Tibial artery (tissue), 4 donors: ENCODE data around the gene OR6C76.

Experiments
- DNase-seq, 2 donors: peaks; one replicate each; pipeline ENCODE4 v3.0.0-alpha.2; 2019
- H3K27ac ChIP-seq, 2 donors: fragments of 200-600 bp; sonication (generic) in 1 of 2; 1 replicate in 1 of 2; 2 replicates in 1 of 2; pipeline ENCODE4 v1.5.1; 2018 to 2019; ENCODE audit warnings: mild to moderate bottlenecking in 1 of 2
- H3K27me3 ChIP-seq, 2 donors: fragments of 200-600 bp; sonication (generic) in 1 of 2; one replicate each; pipeline versions ENCODE4 v1.5.1 to v1.6.0; 2016 to 2019
- H3K36me3 ChIP-seq, 3 donors: fragments of 200-600 bp; sonication (generic) in 2 of 3; one replicate each; pipeline ENCODE4 v1.5.1; 2016 to 2019; ENCODE audit warnings: mild to moderate bottlenecking in 2 of 3
- H3K4me1 ChIP-seq, 4 donors: fragments of 200-600 bp; sonication (generic) in 2 of 4; 1 replicate in 3 of 4; 2 replicates in 1 of 4; pipeline ENCODE4 v1.5.1; 2016 to 2019
- H3K4me3 ChIP-seq, 2 donors: fragments of 200-600 bp; sonication (generic) in 1 of 2; 1 replicate in 1 of 2; 2 replicates in 1 of 2; pipeline ENCODE4 v1.5.1; 2018 to 2019; ENCODE audit warnings: mild to moderate bottlenecking in 2 of 2
- H3K9me3 ChIP-seq, 3 donors: fragments of 200-600 bp; sonication (generic) in 1 of 3; one replicate each; pipeline ENCODE4 v1.5.1; 2016 to 2019
- intact Hi-C: fragments of 100-400 bp; cut with DNase I; formaldehyde crosslinking; loops from one replicate; pipeline ENCODE4 v1.15.0; 2023; ENCODE audit warnings: low total_unique reads
- TF ChIP-seq, protein P1 (sequence below), 2 experiments: fragments of 200-600 bp in 1 of 2; fragments of 450-650 bp in 1 of 2; IDR thresholded peaks; one replicate each; pipeline ENCODE4 v1.5.1; 2017 to 2019; ENCODE audit warnings: antibody characterized with exemption in 2 of 2, mild to moderate bottlenecking in 1 of 2, moderate library complexity in 1 of 2

Gene OR6C76

DNA sequence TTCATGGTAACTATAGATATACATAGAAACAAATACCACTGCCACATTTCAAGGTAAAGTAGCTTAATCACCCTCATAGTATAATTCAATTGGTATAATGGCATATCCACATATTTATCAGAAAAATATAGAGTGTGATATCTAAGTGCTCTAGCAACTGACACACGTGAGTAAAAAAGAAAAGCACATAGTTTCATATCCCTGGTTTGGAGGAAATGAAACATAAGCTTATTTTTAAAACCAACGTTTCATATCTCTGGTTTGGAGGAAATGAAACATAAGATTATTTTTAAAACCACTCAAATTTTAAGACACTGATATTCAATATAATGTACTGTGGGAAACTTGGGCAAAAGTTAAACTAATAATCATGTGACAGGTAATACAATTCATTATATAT, 41.8 kb downstream of the OR6C76 start:
- TF ChIP-seq, protein P1, sequence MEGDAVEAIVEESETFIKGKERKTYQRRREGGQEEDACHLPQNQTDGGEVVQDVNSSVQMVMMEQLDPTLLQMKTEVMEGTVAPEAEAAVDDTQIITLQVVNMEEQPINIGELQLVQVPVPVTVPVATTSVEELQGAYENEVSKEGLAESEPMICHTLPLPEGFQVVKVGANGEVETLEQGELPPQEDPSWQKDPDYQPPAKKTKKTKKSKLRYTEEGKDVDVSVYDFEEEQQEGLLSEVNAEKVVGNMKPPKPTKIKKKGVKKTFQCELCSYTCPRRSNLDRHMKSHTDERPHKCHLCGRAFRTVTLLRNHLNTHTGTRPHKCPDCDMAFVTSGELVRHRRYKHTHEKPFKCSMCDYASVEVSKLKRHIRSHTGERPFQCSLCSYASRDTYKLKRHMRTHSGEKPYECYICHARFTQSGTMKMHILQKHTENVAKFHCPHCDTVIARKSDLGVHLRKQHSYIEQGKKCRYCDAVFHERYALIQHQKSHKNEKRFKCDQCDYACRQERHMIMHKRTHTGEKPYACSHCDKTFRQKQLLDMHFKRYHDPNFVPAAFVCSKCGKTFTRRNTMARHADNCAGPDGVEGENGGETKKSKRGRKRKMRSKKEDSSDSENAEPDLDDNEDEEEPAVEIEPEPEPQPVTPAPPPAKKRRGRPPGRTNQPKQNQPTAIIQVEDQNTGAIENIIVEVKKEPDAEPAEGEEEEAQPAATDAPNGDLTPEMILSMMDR (IDR thresholded peaks at IDR 0.05): no peak
- no peak for DNase-seq
- intact Hi-C loops: no loop called here

DNA sequence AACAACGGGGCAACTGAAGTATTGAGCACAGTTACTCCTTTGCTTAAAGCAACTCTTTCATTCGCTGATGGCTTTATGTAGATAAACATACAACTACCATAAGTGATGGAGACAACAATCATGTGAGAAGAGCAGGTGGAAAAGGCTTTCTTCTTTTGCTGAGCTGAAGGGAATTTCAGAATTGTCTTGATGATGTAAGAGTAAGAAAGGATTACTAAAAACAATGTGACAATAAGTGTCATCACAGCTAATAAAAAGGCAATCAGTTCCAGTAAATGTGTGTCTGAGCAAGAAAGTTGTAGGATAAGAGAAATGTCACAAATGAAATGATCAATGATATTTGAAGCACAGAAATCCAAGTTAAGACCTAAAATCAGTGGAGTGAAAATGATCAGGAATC, 43.2 kb downstream of the OR6C76 start:
- TF ChIP-seq, protein P1 (IDR thresholded peaks at IDR 0.05): no peak
- Histone ChIP-seq H3K4me1 (no peaks in the 10 kb centered on the region), H3K27ac (no peak overlapping the region), H3K4me3 (no peak overlapping the region), H3K9me3 (no peaks in the 10 kb centered on the region), H3K36me3 (no peaks in the 10 kb centered on the region), H3K27me3 (no peaks in the 10 kb centered on the region)
- no peak for DNase-seq
- intact Hi-C loops: no loop called here

More for the DNA sequence above, 41.8 kb downstream of the OR6C76 start:
- no peak overlapping the region for H3K4me3 ChIP-seq
- no peak overlapping the region for H3K27ac ChIP-seq
- H3K36me3 ChIP-seq: no peaks in the 10 kb centered on the region
- no peaks in the 10 kb centered on the region for H3K27me3 ChIP-seq
- no peaks in the 10 kb centered on the region for H3K4me1 ChIP-seq
- H3K9me3 ChIP-seq: no peaks in the 10 kb centered on the region

DNA sequence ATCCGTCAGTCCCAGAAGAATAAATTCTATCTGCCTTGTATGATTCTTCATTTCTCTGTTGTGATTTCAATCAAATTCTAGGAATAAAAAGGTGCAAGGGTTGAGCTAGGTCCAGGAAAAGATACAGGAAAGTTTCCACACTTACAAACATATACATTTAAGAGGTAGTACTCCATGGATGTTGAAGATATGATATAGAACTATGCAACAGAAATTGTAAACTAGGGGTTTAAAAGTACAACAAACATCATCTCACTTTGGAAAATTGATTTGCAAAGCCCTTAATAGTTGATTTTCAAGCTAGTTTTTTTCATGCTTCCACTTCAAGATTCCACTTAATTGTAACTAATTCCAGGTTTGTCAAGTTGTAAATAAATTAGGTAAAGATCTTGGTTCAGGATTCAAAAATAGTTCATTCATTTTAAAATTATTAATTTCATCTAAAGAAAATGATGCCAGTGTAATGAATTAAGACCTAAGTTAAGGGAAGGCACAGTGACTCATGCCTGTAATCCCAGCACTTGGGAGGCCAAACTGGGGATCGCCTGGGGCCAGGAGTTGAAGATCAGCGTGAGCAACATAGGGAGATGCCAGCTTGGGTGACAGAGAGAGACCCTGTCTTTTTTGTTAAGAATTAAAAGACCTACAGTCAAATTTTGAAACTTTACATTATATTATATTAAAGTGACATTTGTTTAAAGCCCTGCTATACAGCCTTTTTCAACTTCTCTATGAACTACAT, 44.2 kb downstream of the OR6C76 start, which contains the start of gene OR6C70:
Gene OR6C70, minus strand, starts transcription at position 51 of the 742 bp plus-strand sequence. Its CDS starts 0 bp downstream, at position 51.
- Histone ChIP-seq H3K4me1 (no peaks in the 10 kb centered on the region), H3K9me3 (no peaks in the 10 kb centered on the region), H3K27ac (no peak within 1 kb of the TSS), H3K4me3 (no peak within 1 kb of the TSS), H3K27me3 (no peaks in the 10 kb centered on the region), H3K36me3 (no peaks in the 10 kb centered on the region)
- intact Hi-C loops: no loop called here
- DNase-seq: no peak
- TF ChIP-seq, protein P1 (IDR thresholded peaks at IDR 0.05): no peak

DNA sequence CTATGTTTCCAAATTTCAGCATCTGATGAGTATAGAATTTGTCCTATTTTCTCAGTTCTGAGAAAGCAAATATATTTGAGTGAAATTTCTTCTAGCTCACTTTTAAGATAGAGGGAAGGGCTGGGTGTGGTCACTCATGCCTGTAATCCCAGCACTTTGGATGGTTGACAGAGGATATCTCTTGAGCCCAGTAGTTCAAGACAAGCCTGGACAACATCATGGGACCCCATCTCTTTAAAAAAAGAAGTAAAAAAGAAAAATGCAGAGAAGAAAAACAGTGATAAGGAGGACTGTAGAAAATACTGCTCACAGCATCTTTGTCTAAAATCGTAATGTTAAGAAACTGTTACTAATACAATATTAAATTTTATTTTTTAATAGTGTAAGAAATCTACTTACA, 46.2 kb downstream of the OR6C76 start:
- no peaks in the 10 kb centered on the region for H3K4me1 ChIP-seq
- no peak overlapping the region for H3K4me3 ChIP-seq
- TF ChIP-seq, protein P1 (IDR thresholded peaks at IDR 0.05): no peak
- H3K27ac ChIP-seq: no peak overlapping the region
- no peaks in the 10 kb centered on the region for H3K36me3 ChIP-seq
- intact Hi-C loops: no loop called here
- H3K27me3 ChIP-seq: no peaks in the 10 kb centered on the region
- DNase-seq: no peak
- no peaks in the 10 kb centered on the region for H3K9me3 ChIP-seq
